Measurements from ENCODE around the gene PSMB9.
A peak's percentile ranks its signal among the peaks of the same experiment; 100 is the strongest.
"Not testable (repeated sequence)": the region's sequence is repeated elsewhere in the genome, so short reads cannot be mapped to it uniquely, and the experiment has no call there.

PSMB9 gene

GRCh38 chr6:32865724-32866443 lies 11.9 kb downstream of the PSMB9 start:
- DNase-seq, result no peak

GRCh38 chr6:32867022-32867477 lies 13.1 kb downstream of the PSMB9 start:
- no peak for DNase-seq

GRCh38 chr6:32867554-32868256 lies 13.7 kb downstream of the PSMB9 start:
- DNase-seq, result no peak

GRCh38 chr6:32868257-32868788 lies 14.3 kb downstream of the PSMB9 start:
- no peak for DNase-seq

- not testable (repeated sequence) for DNase-seq
Observed at GRCh38 chr6:32873947-32874346, 20.0 kb downstream of the PSMB9 start.

GRCh38 chr6:32876603-32877002 lies 22.6 kb downstream of the PSMB9 start:
- no peak for DNase-seq

GRCh38 chr6:32879691-32880090 lies 25.7 kb downstream of the PSMB9 start:
- no peak for DNase-seq

GRCh38 chr6:32880962-32881361 lies 27.0 kb downstream of the PSMB9 start:
- DNase-seq, result not testable (repeated sequence)

- DNase-seq, result no peak
Observed at GRCh38 chr6:32882879-32883250, 28.9 kb downstream of the PSMB9 start.

- no peak for DNase-seq
Observed at GRCh38 chr6:32883789-32884188, 29.8 kb downstream of the PSMB9 start.

- DNase-seq, result no peak
Observed at GRCh38 chr6:32885698-32886286, 31.8 kb downstream of the PSMB9 start.

GRCh38 chr6:32886681-32887383 lies 32.8 kb downstream of the PSMB9 start:
- no peak for DNase-seq

GRCh38 chr6:32887616-32888015 lies 33.6 kb downstream of the PSMB9 start:
- no peak for DNase-seq

- no peak for DNase-seq
Observed at GRCh38 chr6:32888576-32888975, 34.6 kb downstream of the PSMB9 start.

- no peak for DNase-seq
Observed at GRCh38 chr6:32889533-32889932, 35.5 kb downstream of the PSMB9 start.

- no peak for DNase-seq
Observed at GRCh38 chr6:32890831-32891230, 36.8 kb downstream of the PSMB9 start.

- peak; percentile 85 for DNase-seq
Observed at GRCh38 chr6:32894085-32895005, 40.4 kb downstream of the PSMB9 start.

- no peak for DNase-seq
Observed at GRCh38 chr6:32895006-32895345, 41.0 kb downstream of the PSMB9 start.

- no peak for DNase-seq
Observed at GRCh38 chr6:32903952-32904351, 50.0 kb downstream of the PSMB9 start.

- no peak for DNase-seq
Observed at GRCh38 chr6:32905078-32905477, 51.1 kb downstream of the PSMB9 start.

- no peak for DNase-seq
Observed at GRCh38 chr6:32906539-32906938, 52.5 kb downstream of the PSMB9 start.

GRCh38 chr6:32908897-32909296 lies 54.9 kb downstream of the PSMB9 start:
- no peak for DNase-seq

All from GOT3 (cell line).